H1 (cell line): ENCODE data around the gene TNIP3. TPM values are rescaled to one million over a fixed set of nuclear protein-coding genes. Genes with fewer than 3 reads are reported as not detected.

Experiments used
- CTCF ChIP-seq, 3 experiments: IDR thresholded peaks; 1 replicate in 2 of 3; 2 replicates in 1 of 3; pipeline versions ENCODE4 v1.5.1 to v1.6.1; 2011; ENCODE audit warnings: low read length in 3 of 3, mild to moderate bottlenecking in 3 of 3, inconsistent platforms in 2 of 3, low read depth in 1 of 3, moderate library complexity in 1 of 3; ENCODE audit not compliant: insufficient read depth in 1 of 3; ENCODE audit errors: control extremely low read depth in 1 of 3
- GTF2F1 ChIP-seq: IDR thresholded peaks from 2 replicates; pipeline ENCODE4 v1.6.1; 2012; ENCODE audit warnings: low read depth, low read length, improper control_type of control experiment, borderline replicate concordance
- KDM1A ChIP-seq: fragments of 200-600, 300-600 bp; sonication (generic); IDR thresholded peaks from 2 replicates; pipeline ENCODE4 v1.7.1; 2016; ENCODE audit warnings: mild to moderate bottlenecking, low read length, borderline replicate concordance
- MAFK ChIP-seq: IDR thresholded peaks from 2 replicates; pipeline ENCODE4 v1.6.1; 2012; ENCODE audit warnings: low read depth, mild to moderate bottlenecking, improper control_type of control experiment, low read length
- polyA plus RNA-seq, 7 experiments: library from polyadenylated mRNA; depleted of rRNA in 3 of 7; stranded (reverse) in 5 of 7; unstranded in 2 of 7; fragments of >200 nt in 5 of 7; fragments of 200-250 nt in 2 of 7; gene quantifications; 1 replicate in 5 of 7; 2 replicates in 1 of 7; 4 replicates in 1 of 7; pipeline versions ENCODE4 v1.2.1 to v1.2.3, GENCODE V29; 2011 to 2013; ENCODE audit warnings: missing spikeins in 2 of 7, mixed read lengths in 2 of 7
- total RNA-seq: library from RNA; stranded (reverse); fragmentation: NEBNext Ultra II Directional; extraction: Animal tissue kit (Norgen Biotek cat#: 25700); gene quantifications from 2 replicates; pipeline ENCODE4 v1.2.1, GENCODE V29; 2021
- TF ChIP-seq, protein P1 (sequence below): fragments of 300-600 bp; sonication (generic); IDR thresholded peaks from 2 replicates; pipeline ENCODE4 v1.7.1; 2012; ENCODE audit warnings: low read length, moderate library complexity, mild to moderate bottlenecking, inconsistent platforms; ENCODE audit not compliant: insufficient replicate concordance

Gene TNIP3
- total and polyA plus RNA-seq, 2 of the 8 experiments (the other 6 are each of a cell fraction or from before 2014, with no cell fraction given): not detected

- no peak for TF ChIP-seq CTCF (IDR thresholded peaks at IDR 0.05; ENCODE audit: control extremely low read depth in 1 of 3, insufficient read depth in 1 of 3, low read depth in 1 of 3, low read length in 3 of 3)
- no peak for TF ChIP-seq KDM1A
- TF ChIP-seq MAFK: no peak
- no peak for TF ChIP-seq GTF2F1
- TF ChIP-seq, protein P1, sequence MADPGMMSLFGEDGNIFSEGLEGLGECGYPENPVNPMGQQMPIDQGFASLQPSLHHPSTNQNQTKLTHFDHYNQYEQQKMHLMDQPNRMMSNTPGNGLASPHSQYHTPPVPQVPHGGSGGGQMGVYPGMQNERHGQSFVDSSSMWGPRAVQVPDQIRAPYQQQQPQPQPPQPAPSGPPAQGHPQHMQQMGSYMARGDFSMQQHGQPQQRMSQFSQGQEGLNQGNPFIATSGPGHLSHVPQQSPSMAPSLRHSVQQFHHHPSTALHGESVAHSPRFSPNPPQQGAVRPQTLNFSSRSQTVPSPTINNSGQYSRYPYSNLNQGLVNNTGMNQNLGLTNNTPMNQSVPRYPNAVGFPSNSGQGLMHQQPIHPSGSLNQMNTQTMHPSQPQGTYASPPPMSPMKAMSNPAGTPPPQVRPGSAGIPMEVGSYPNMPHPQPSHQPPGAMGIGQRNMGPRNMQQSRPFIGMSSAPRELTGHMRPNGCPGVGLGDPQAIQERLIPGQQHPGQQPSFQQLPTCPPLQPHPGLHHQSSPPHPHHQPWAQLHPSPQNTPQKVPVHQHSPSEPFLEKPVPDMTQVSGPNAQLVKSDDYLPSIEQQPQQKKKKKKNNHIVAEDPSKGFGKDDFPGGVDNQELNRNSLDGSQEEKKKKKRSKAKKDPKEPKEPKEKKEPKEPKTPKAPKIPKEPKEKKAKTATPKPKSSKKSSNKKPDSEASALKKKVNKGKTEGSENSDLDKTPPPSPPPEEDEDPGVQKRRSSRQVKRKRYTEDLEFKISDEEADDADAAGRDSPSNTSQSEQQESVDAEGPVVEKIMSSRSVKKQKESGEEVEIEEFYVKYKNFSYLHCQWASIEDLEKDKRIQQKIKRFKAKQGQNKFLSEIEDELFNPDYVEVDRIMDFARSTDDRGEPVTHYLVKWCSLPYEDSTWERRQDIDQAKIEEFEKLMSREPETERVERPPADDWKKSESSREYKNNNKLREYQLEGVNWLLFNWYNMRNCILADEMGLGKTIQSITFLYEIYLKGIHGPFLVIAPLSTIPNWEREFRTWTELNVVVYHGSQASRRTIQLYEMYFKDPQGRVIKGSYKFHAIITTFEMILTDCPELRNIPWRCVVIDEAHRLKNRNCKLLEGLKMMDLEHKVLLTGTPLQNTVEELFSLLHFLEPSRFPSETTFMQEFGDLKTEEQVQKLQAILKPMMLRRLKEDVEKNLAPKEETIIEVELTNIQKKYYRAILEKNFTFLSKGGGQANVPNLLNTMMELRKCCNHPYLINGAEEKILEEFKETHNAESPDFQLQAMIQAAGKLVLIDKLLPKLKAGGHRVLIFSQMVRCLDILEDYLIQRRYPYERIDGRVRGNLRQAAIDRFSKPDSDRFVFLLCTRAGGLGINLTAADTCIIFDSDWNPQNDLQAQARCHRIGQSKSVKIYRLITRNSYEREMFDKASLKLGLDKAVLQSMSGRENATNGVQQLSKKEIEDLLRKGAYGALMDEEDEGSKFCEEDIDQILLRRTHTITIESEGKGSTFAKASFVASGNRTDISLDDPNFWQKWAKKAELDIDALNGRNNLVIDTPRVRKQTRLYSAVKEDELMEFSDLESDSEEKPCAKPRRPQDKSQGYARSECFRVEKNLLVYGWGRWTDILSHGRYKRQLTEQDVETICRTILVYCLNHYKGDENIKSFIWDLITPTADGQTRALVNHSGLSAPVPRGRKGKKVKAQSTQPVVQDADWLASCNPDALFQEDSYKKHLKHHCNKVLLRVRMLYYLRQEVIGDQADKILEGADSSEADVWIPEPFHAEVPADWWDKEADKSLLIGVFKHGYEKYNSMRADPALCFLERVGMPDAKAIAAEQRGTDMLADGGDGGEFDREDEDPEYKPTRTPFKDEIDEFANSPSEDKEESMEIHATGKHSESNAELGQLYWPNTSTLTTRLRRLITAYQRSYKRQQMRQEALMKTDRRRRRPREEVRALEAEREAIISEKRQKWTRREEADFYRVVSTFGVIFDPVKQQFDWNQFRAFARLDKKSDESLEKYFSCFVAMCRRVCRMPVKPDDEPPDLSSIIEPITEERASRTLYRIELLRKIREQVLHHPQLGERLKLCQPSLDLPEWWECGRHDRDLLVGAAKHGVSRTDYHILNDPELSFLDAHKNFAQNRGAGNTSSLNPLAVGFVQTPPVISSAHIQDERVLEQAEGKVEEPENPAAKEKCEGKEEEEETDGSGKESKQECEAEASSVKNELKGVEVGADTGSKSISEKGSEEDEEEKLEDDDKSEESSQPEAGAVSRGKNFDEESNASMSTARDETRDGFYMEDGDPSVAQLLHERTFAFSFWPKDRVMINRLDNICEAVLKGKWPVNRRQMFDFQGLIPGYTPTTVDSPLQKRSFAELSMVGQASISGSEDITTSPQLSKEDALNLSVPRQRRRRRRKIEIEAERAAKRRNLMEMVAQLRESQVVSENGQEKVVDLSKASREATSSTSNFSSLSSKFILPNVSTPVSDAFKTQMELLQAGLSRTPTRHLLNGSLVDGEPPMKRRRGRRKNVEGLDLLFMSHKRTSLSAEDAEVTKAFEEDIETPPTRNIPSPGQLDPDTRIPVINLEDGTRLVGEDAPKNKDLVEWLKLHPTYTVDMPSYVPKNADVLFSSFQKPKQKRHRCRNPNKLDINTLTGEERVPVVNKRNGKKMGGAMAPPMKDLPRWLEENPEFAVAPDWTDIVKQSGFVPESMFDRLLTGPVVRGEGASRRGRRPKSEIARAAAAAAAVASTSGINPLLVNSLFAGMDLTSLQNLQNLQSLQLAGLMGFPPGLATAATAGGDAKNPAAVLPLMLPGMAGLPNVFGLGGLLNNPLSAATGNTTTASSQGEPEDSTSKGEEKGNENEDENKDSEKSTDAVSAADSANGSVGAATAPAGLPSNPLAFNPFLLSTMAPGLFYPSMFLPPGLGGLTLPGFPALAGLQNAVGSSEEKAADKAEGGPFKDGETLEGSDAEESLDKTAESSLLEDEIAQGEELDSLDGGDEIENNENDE: no peak
Observed at GRCh38 chr4:121145430-121145829, 18.7 kb downstream of the TNIP3 start (continued).
